HG03066 (cell line): ENCODE data around the gene AKAIN1.
A peak's percentile ranks its signal among the peaks of the same experiment; 100 is the strongest.

Experiments
- ATAC-seq: cut with Tn5 transposase; IDR thresholded peaks from one replicate; pipeline ENCODE4 v1.9.1; 2021; ENCODE audit warnings: low read depth; ENCODE audit not compliant: unreplicated experiment

Gene AKAIN1, protein sequence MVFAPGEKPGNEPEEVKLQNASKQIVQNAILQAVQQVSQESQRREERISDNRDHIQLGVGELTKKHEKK

DNA sequence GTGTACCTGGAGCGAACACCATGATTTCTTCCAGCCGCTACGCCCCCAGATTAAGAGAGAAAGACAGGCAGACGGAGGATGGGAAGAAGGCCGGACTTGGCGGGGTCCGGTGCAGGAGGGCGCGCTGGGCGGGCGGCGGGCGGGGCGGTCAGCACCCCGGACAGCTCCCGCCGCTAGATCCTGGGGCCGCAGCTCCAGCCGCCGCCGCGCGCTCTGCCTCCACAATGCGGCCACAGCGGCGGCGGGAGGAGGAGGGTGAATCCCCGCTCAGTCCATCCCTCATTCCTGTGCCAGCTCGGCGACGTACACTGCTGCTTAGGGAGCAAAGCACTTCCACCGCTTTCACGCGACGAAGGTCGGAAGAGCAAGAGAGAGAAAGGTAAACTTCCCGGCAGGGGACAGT lies at the start of gene AKAIN1:
Gene AKAIN1, minus strand, starts transcription at position 226 of the 403 bp plus-strand sequence. Its CDS starts 204 bp downstream, at position 22.
- no peak for ATAC-seq

DNA sequence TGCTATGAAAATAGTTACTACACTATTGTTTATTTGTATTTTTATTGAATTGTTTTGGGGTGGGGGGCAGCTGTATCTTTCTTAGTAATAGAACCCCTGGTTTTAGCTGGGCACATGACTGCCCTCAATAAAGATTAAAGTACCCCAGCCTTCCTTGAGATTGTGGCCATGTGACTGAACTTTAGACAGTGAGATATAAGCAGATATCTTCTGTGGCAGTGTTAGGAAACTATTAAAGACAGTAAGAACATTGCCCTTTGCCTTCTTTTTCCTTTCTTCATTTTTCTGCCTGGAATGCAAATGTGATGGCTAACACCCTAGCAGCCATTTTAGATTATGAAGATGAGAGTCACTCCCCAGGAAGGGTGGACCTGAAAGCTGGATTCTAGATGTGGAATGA lies 47.9 kb upstream of the AKAIN1 start:
- no peak for ATAC-seq

DNA sequence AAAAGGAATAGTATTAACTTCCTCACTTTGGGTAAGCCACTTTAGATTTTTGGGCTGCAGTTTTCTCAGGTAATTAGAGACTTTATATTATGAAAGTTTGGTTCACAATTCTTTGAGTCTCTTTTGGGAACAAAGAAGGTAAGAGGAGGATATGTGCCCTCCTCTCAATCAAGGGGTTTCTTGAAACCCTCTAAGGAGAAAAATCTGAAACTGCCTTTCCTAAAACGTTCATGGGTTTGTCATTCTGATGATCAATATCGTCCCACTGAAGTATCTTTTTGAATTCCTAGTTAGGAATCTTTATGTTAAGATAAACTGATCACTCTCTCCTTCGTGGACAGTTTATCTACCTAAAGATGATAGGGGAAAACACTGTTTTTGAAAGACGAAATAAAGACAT lies 42.4 kb upstream of the AKAIN1 start:
- no peak for ATAC-seq

DNA sequence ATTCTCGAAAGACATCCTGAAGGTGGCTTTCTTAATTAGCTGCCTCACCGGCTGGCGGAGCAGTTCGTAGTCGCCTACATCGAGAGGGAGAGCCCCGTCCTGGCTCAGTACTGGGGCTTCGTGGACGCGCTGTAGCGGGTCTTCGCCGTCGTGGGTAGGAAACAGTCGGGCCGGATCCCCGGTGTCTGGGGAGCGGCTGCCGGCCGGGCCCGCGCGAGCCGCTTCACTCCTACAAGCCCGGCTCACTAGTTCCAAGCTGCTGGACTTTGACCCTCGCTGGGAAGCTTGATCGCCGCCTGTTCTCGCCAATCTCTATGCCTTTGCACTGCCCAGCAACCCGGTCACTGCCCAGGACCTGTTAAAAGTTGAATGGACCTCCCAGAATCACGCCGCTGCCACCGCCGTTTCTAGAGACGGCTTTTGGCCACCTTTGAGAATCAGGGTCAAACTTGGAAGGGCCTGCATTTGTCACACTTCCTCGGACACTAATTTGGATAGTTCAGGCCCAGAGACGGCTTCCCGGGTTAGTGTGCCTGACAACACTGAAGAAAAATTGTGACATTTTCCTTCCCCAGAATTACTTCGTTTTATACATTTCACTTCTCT lies 41.4 kb upstream of the AKAIN1 start:
- peak; percentile 43 for ATAC-seq

DNA sequence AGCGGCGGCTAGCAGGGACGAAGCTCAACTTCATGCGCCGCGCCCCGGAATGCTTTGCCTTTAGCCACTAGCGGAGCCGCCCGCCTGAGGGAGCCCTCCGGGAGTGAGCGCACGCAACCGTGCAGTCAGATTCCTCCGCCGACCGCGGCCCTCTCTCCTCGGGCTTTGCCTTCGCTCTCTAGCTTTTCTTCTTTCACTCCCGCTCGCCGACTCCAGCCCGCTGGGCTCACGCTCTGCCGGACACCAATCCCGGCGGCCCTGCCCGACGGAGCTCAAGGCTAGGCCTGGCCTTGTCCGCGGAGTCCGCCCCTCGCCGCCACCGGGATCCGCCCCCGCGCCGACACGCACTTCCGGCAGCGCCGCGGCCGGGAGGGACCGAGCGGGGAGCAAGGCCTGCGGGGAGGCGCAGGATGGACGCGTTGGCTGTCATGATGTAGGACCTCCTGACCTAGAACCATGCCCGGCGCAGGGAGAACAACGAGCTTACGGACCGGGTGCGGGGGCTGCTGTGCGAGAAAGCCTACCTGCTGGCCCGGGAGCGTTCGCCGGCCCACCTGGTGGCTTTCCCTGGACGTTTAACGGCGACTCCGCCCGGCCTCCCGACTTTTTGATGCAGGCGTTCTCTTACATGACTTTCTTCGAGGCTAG lies 40.8 kb upstream of the AKAIN1 start:
- ATAC-seq: peak; percentile 91

DNA sequence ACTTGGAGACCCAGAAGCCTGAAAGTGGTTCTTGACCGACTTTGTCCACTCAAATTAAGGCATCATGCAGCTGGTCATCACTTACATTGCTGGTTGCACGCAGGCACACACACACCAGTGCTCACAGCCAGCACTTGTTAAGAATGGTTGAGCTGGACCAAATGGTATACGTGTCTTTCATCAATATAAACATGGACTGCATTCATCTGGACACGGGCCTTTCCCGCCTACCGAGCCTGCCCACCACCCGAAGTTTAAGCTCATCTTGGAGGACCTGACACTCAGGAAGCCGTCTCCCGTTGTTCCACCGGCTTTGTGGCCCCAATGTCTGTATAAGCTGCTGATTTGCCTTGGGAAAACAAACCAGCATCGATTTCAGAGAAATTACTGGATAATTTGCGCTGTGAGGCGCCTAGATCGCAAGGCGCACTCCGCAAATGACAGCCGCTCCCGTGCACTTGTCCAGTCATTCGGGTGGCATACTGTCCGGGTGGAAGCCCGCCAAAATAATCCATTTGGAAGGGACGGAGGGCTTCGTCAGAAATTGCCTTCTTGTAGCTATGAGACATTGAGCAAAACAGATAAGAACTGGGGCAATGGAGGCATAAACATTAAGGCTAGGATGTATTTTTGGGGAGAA lies 40.1 kb upstream of the AKAIN1 start:
- ATAC-seq: peak; percentile 42

DNA sequence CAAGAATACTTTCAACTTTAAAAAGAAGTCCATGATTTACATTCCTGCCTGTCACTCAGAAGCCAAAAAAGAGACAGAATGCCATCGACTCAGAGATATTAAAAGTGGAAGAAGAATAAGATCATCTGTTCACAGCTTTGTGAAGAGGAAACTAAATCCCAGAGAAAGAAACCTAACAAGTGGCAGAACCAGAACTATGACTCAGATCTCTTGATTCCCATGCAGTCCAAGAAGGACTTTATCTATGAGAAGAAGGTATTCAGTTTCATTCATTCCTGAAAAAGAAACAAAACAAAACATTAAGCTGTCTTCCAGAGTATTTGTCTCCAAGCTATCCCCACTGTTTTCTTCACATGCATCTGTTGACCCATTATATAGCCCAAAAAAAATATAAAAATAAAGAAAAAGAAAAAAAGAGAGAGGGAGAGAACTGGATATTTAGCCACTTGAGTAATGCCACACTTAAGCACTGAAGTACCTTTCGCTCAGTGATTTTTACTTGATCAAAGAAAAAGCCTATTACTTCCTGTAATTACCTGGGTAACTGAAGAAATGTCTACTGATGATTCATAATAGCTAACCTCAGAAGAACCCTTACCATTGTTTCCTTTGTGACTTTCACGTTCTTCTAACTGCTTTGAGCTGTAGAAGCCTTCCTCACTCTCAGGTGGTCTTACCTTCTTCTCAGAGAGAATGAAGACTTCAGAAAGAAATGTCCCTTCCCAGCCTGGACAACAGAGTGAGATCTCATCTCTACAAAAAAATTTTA lies 17.7 kb upstream of the AKAIN1 start:
- ATAC-seq: no peak

DNA sequence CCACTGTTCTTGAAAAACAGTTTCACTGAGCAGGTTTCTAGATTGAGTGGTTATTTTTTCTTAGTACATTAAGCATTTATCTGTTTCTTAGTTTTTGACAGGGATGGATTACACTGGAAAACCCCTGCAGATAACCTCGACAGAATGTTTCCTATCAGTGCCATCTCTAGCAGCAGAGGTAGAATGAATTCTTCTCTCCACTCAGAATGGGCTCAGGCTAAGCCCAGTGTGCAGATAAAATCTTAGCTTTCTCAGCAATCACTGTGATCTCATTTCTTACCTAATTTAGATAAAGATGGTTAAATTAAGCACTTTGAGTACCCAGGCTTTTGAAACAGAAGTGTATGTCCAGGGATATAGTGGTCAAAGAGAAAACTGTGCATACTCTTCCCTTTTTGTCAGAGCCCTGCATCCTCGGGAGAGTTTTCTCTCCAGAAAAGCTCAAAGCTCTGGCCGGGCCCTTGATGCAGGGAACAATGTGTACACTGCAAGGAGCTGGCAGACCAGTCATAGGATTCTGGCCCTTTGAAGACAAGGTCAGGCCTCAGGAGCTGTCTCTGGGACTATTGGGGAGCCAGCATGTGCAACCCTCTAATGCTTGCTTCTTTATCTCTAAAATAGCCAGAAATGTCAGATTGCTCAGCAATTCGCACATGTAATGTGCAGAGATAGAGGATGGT lies 10.6 kb upstream of the AKAIN1 start:
- ATAC-seq: no peak

DNA sequence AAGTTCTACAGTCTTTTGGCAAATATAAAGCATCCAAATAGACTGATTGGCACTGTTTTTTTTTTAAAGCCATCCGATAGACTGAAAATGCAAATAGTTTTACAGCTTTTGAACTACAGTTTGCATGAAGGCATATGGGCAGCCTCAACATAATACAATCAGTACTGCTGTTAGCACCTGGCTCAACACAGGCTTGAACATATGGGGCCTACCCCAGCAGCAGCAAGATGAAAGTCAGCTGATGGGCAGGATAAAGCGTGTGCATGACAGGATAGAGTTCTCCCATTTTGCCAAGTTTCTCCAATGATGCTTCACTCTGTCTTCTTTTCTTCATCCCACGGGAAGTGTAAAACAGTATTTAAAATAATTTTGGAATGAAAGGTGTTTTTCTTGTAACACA lies 1.3 kb upstream of the AKAIN1 start:
- no peak for ATAC-seq

DNA sequence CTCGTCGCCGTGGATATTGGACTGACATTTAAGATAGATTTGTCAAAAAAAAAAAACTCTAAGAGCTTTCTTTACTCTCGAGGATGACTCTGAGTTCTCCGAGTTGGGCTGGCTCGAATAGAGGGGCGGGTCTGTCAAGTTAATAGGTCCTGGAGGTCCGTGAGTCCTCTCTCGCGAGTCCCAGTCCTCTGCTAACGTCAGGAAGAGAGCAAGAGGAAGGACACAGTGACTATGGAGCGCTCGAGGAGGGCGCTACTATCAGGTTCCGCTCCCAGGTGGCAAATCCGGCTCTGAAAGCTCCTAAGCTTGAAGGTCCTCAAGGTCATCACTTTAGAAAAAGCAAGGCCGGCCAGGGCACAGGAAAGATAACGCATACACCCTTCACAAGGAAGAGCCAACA lies 404 bp upstream of the AKAIN1 start:
- no peak for ATAC-seq

DNA sequence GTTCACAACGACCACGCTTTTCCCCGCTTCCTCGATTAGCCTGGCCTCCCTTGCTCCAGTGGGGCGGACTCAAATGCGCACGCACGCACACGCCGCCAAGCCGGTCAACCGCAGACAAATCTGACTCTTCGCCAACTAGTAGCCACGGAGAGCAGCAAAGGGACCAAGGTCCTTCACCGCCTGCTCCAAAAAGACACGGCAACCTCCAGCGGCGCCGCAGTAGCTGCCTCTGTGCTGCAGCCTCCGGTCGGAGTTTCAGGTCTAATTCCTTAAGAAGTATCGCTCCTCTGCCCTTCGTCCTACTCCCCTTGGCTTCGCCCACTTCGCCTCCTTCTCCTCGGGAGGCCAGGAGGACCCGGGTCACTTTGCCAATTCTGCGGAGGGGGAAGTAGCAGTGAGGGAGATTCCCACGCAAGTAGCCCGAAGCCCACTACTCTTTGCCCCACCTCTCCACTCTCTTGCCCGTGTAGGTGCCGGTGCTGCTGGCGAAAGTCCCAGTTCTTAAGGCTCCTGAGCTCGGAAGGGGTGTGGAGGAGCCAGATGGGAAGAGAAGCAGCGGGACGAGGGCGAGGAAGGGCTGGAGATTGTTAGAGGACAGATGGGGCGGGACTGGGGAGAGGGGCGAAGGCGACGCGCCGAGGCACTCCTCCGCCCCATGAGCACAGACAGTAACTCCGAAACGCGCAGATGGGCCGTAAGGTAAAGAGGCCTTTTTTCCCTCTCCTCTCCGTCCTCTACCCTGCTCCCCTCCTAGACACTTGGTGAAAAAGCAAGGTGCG lies 615 bp downstream of the AKAIN1 start:
- no peak for ATAC-seq

DNA sequence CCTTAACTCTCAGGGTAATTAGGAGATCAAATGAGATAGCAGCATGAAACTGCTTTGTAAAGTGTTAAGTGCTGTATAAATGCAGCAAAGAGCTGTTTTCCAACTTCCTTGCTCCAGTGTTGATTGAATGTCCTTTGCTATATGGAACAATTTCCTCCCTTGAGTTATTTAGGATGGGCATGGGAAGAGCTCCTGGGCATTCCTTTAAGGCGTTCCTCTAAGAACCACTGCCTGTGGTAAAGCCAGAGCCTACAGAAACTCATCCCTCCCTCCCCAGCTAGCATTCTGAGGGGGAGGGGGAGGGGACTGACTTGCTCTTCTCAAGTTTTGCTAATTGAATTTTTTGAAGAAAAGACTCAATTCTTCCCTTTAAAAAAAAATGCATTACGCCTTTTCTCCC lies 1.4 kb downstream of the AKAIN1 start:
- no peak for ATAC-seq

DNA sequence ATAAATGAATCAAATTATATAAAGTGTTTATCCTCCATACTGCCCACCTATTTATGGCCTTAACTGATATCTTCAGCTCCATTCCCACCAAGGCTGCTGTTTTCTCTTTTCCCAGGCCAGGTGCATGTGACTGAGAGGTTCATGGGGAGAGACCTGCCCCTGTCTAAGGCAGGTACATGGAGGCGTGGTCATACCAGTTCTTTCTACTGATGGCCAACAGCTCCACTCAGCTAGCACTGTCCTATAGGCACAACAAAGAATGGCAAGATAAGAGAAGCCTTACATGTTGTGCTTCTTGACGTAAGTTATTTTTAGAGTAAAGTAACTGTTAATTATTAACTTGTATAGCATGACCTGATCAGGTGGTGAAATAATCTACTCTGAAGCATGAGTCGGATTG lies 16.8 kb downstream of the AKAIN1 start:
- no peak for ATAC-seq

DNA sequence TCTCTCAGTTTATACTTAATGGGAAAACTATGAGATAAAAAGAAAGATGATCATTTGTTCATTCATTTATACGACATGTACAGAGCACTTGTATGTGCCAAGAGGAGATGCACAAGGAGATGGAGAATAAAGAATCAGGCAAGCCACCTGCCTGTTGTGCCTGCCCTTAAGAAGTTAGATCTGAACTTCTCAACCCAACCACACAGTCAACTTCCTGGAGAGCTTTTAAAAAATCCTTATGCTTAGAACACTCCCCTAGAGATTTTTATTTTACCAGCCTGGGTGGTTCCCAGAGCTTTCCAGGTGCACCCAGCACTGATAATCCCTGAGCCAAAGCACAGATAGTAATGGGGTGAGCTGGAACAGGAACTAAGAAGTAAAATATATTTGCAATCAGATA lies 18.5 kb downstream of the AKAIN1 start:
- ATAC-seq: no peak

DNA sequence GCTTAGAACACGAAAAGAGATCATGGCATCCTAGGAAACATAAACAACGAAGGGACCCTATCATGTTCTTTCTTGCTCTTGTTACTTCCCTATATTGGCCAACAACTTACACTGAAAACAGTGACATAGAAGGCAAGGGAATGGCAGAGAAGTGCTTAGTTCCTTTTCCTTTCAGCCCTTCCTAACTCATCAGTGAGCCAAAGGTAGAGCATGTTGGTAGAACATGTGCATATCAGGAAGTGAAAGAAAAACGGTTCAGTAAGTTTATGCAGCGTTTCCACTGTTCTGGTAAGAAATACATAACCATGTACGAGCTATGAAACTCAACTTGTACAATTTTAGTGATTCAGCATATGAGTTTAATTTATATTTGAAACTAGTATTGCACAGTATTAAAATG lies 21.7 kb downstream of the AKAIN1 start:
- ATAC-seq: no peak

DNA sequence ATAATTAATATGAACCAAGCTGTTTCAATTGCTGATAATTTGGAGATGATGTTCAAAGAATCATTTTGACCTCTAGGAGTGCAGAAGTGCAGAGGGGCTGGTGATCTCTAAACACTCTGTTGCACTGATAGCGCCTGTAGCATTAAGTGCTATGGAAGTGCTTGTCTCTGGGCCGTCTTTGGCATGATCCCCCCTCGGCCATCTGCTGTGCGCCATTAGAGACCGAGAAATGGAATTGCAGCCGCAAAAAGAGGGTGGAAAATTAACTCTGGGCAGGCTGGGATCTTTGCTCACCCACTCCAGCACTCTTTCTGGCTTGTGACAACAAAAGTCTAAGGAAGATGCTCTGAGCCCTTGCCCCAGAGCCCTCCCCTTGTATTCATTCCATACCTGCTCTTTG lies 23.4 kb downstream of the AKAIN1 start:
- no peak for ATAC-seq

DNA sequence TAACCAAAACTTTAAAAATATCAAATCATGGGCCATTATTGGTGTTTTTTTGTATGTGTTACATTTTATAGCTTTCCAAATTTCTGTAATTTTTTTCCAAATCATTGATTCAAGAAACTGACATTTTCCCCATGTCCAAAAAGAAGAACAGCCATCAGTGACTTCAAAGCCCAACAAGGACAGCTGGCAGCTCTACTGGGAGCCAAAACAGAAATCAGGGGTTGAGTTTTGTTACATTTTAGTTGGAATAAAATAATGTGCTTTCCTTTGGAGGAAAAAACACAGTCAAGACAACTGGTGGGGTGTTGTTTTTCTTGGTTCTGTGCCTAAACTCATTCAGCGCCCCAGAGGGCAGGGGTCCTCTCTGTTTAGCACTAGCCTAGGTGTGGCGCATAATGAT lies 23.8 kb downstream of the AKAIN1 start:
- no peak for ATAC-seq

DNA sequence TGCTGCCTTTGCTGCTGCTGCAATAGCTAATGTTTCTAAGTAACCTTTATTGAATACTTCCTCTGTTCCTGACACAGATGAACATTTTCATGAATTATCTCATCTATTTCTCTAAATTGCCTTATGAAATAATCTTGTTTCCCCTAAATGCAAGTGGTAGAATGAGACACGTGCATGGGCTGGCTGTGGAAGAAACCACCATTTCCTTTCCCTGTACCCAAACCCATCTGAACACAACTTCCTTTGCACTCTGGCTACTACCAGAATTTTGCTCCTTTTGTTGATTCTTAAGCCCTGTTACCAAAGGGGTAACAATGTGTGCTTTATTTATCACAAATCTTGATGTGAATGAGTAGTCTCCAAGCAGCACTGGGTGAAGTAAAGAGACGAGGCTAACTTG lies 29.2 kb downstream of the AKAIN1 start:
- no peak for ATAC-seq

DNA sequence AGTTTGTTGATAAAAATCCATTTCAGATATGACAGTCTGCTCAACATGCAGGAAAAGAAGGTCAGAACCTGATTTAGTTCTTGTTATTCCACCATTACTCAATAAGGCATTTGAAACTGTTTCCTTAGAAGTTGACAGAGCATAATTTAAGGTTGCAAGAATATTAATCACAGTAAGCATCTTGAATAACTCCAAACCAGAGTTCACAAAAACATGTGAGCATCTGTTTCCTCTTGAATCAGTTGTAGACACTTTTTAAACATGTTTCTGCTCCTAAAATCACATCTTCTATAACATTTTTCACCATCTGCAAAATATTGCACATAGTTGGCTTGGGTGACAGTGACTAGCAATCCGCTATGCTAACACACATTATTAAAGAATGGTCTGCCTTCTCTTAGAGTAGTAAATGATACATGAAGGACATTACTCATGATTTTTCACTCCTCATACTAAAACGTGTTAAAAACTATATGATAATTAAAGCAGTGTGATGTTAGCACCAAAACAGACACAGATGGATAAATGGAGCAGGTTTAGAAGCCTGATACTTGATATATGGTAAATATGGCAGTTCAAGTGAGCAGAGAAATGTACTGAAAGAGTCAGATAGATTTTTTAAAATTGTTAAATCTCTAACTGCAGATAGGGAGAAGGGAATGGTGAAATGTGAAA lies 30.3 kb downstream of the AKAIN1 start:
- ATAC-seq: no peak
